Measurements from ENCODE around the gene STPG2.

GRCh38 chr4:97892592-97893266, 250.5 kb downstream of the STPG2 start:
- TF ChIP-seq CTCF (IDR thresholded peaks at IDR 0.05) (no peak), EZH2phosphoT487 (IDR thresholded peaks at IDR 0.05) (no peak)
